ENCODE results near the gene UGT1A9. TPM values are rescaled to one million over a fixed set of nuclear protein-coding genes. Genes with fewer than 3 reads are reported as not detected.

UGT1A9 gene
- total and polyA plus RNA-seq, 2 of the 13 experiments (the other 11 are each of a cell fraction or from before 2014, with no cell fraction given), result 0.07 TPM; not detected in 1

- TF ChIP-seq, protein P1, sequence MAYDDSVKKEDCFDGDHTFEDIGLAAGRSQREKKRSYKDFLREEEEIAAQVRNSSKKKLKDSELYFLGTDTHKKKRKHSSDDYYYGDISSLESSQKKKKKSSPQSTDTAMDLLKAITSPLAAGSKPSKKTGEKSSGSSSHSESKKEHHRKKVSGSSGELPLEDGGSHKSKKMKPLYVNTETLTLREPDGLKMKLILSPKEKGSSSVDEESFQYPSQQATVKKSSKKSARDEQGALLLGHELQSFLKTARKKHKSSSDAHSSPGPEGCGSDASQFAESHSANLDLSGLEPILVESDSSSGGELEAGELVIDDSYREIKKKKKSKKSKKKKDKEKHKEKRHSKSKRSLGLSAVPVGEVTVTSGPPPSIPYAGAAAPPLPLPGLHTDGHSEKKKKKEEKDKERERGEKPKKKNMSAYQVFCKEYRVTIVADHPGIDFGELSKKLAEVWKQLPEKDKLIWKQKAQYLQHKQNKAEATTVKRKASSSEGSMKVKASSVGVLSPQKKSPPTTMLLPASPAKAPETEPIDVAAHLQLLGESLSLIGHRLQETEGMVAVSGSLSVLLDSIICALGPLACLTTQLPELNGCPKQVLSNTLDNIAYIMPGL (CRISPR knock-in tag; IDR thresholded peaks at IDR 0.05; ENCODE audit: borderline replicate concordance in 1 of 2, low read depth in 1 of 2), result peak in 1 of 2 experiments; percentile 66; a peak in 1 of 4 replicates
- peak; percentile 61; the same call in 1 of the 2 replicates for TF ChIP-seq ZNF12 (CRISPR knock-in tag; IDR thresholded peaks at IDR 0.05)
- TF ChIP-seq NFE2L1 (CRISPR knock-in tag; IDR thresholded peaks at IDR 0.05; ENCODE audit: borderline replicate concordance), result no peak
- TF ChIP-seq MAFF (IDR thresholded peaks at IDR 0.05; ENCODE audit: low read depth, low read length), result no peak
- TF ChIP-seq ZNF501 (CRISPR knock-in tag; IDR thresholded peaks at IDR 0.05), result no peak
- TF ChIP-seq NFE2 (CRISPR knock-in tag; IDR thresholded peaks at IDR 0.05), result no peak
- TF ChIP-seq, protein P2, sequence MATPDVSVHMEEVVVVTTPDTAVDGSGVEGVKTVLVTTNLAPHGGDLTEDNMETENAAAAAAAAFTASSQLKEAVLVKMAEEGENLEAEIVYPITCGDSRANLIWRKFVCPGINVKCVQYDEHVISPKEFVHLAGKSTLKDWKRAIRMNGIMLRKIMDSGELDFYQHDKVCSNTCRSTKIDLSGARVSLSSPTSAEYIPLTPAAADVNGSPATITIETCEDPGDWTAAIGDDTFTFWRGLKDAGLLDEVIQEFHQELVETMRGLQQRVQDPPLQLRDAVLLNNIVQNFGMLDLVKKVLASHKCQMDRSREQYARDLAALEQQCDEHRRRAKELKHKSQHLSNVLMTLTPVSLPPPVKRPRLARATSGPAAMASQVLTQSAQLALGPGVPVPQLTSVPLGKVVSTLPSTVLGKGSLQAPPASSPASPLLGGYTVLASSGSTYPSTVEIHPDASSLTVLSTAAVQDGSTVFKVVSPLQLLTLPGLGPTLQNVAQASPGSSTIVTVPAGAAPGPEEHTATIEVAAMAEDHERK (CRISPR knock-in tag; IDR thresholded peaks at IDR 0.05; ENCODE audit: low read depth), result no peak
- TF ChIP-seq NFATC3 (CRISPR knock-in tag; IDR thresholded peaks at IDR 0.05), result no peak
- TF ChIP-seq, protein P3, sequence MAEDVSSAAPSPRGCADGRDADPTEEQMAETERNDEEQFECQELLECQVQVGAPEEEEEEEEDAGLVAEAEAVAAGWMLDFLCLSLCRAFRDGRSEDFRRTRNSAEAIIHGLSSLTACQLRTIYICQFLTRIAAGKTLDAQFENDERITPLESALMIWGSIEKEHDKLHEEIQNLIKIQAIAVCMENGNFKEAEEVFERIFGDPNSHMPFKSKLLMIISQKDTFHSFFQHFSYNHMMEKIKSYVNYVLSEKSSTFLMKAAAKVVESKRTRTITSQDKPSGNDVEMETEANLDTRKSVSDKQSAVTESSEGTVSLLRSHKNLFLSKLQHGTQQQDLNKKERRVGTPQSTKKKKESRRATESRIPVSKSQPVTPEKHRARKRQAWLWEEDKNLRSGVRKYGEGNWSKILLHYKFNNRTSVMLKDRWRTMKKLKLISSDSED (CRISPR knock-in tag; IDR thresholded peaks at IDR 0.05), result no peak
- no peak for TF ChIP-seq SMARCC2 (IDR thresholded peaks at IDR 0.05)
- TF ChIP-seq E2F5 (CRISPR knock-in tag; conservative IDR thresholded peaks at IDR 0.05), result no peak
- peak; percentile 33; the same call in 1 of the 2 replicates for TF ChIP-seq NFE2L2 (IDR thresholded peaks at IDR 0.05; ENCODE audit: low read length)
- TF ChIP-seq DNMT1 (CRISPR knock-in tag; IDR thresholded peaks at IDR 0.05), result no peak
- no peak for TF ChIP-seq SNRNP70 (IDR thresholded peaks at IDR 0.05; ENCODE audit: low read depth, low read length)
- TF ChIP-seq KDM6A (CRISPR knock-in tag; IDR thresholded peaks at IDR 0.05; ENCODE audit: low read depth), result peak; percentile 71
- TF ChIP-seq ZNF407 (CRISPR knock-in tag; IDR thresholded peaks at IDR 0.05; ENCODE audit: not compliant biosample characterization), result no peak
These were observed 84.9 kb downstream of the UGT1A9 start (continued) for GRCh38 chr2:233756429-233757081.
